ENCODE data around the gene SLC1A5. TPM values are rescaled to one million over a fixed set of nuclear protein-coding genes. Genes with fewer than 3 reads are reported as not detected.
A peak's percentile ranks its signal among the peaks of the same experiment; 100 is the strongest.

SLC1A5 gene
- total RNA-seq, 1 experiment from 2014 or later, result 104 TPM

- Histone ChIP-seq H3K27ac (ENCODE audit: low read length) (peak overlapping the region; percentile 89), H3K9me3 (ENCODE audit: control insufficient read depth, insufficient read depth, low read depth, low read length) (no peaks in the 10 kb centered on the region), H3K4me1 (ENCODE audit: control insufficient read depth, insufficient read depth, low read length) (peaks cover 8% of the 10 kb centered on the region), H3K4me3 (ENCODE audit: low read depth in 2 of 2, low read length in 2 of 2) (peak overlapping the region; percentile 87 to 92), H3K36me3 (ENCODE audit: control insufficient read depth, insufficient read depth, low read length) (peaks cover 3% of the 10 kb centered on the region; the same call in 1 of the 2 replicates), H3K27me3 (ENCODE audit: control insufficient read depth, insufficient read depth, low read length) (no peaks in the 10 kb centered on the region)
- DNase-seq (ENCODE audit: low read depth, low spot score) (no peak), ATAC-seq (peak; percentile 57)
- POLR2A ChIA-PET, result interaction anchor here (0.6 kb wide), 1 partner anchor 23 kb away, joined by 12 read pairs; no protein-coding TSS in a partner anchor
- in situ Hi-C loops (cut with HindIII; ENCODE audit: low pct_unique_long_range_greater_than_20kb, low sequenced_read_pairs) (no loop called here), intact Hi-C loops (cut with micrococcal nuclease; ENCODE audit: unreplicated experiment) (no loop called here)
- CTCF ChIA-PET, result interaction anchor here (1.0 kb wide), 1 partner anchor 56 kb away, joined by 3 read pairs; no protein-coding TSS in a partner anchor
- no TSS peak for BruUV-seq (replicated peaks)
- TF ChIP-seq POLR2AphosphoS5 (IDR thresholded peaks at IDR 0.05; ENCODE audit: low read depth, low read length), result no peak; the same call in 1 of the 2 replicates
- TF ChIP-seq SIN3A (IDR thresholded peaks at IDR 0.05; ENCODE audit: borderline replicate concordance, insufficient read depth, low read depth, low read length), result no peak
- no peak for TF ChIP-seq TCF7L2 (IDR thresholded peaks at IDR 0.05; ENCODE audit: low read depth, low read length)
- no peak; the same call in 1 of the 2 replicates for TF ChIP-seq CTCF (IDR thresholded peaks at IDR 0.05)
- no peak for TF ChIP-seq REST (IDR thresholded peaks at IDR 0.05; ENCODE audit: insufficient read depth in 1 of 2, low read depth in 2 of 2, low read length in 1 of 2)
Measured at GRCh38 chr19:46784262-46785053, 3.9 kb downstream of the SLC1A5 start.

GRCh38 chr19:46783670-46784069, 4.7 kb downstream of the SLC1A5 start:
- intact Hi-C loops (cut with micrococcal nuclease; ENCODE audit: unreplicated experiment), result no loop called here
- TF ChIP-seq TCF7L2 (IDR thresholded peaks at IDR 0.05; ENCODE audit: low read depth, low read length) (no peak), CTCF (IDR thresholded peaks at IDR 0.05) (no peak), POLR2AphosphoS5 (IDR thresholded peaks at IDR 0.05; ENCODE audit: low read depth, low read length) (no peak), SIN3A (IDR thresholded peaks at IDR 0.05; ENCODE audit: borderline replicate concordance, insufficient read depth, low read depth, low read length) (no peak), REST (IDR thresholded peaks at IDR 0.05; ENCODE audit: insufficient read depth in 1 of 2, low read depth in 2 of 2, low read length in 1 of 2) (no peak)
- H3K36me3 ChIP-seq (ENCODE audit: control insufficient read depth, insufficient read depth, low read length), result peaks cover 4% of the 10 kb centered on the region
- no peaks in the 10 kb centered on the region for H3K9me3 ChIP-seq (ENCODE audit: control insufficient read depth, insufficient read depth, low read depth, low read length)
- BruUV-seq (replicated peaks), result no TSS peak
- ChIA-PET CTCF (interaction anchor here (0.7 kb wide), 1 partner anchor 167 kb away, joined by 5 read pairs; no protein-coding TSS in a partner anchor), POLR2A (no interaction called here)
- DNase-seq (ENCODE audit: low read depth, low spot score) (no peak), ATAC-seq (no peak)
- H3K27ac ChIP-seq (ENCODE audit: low read length), result peak overlapping the region; percentile 89
- H3K4me1 ChIP-seq (ENCODE audit: control insufficient read depth, insufficient read depth, low read length), result peaks cover 8% of the 10 kb centered on the region
- no peaks in the 10 kb centered on the region for H3K27me3 ChIP-seq (ENCODE audit: control insufficient read depth, insufficient read depth, low read length)
- in situ Hi-C loops (cut with HindIII; ENCODE audit: low pct_unique_long_range_greater_than_20kb, low sequenced_read_pairs), result no loop called here
- peak overlapping the region; percentile 87 to 92 for H3K4me3 ChIP-seq (ENCODE audit: low read depth in 2 of 2, low read length in 2 of 2)

Data from Panc1 (cell line).